ENCODE results near the gene WNT6. TPM values are rescaled to one million over a fixed set of nuclear protein-coding genes. Genes with fewer than 3 reads are reported as not detected.

The WNT6 gene
- total RNA-seq, 1 experiment from 2014 or later: 1.4 TPM

- no peaks in the 10 kb centered on the region for H3K9me3 ChIP-seq (ENCODE audit: control insufficient read depth in 1 of 2, insufficient read depth in 1 of 2, low read depth in 1 of 2, low read length in 2 of 2)
- H3K4me3 ChIP-seq (replicated peaks in 1 of 2; ENCODE audit: low read depth in 1 of 2, low read length in 2 of 2): peak overlapping the region; percentile 36 to 49
- H3K9me2 ChIP-seq (ENCODE audit: insufficient read depth): no peaks in the 10 kb centered on the region
- peak overlapping the region; percentile 44 for H3K27ac ChIP-seq (ENCODE audit: low read depth, low read length)
- intact Hi-C loops (cut with micrococcal nuclease): no loop called here
- BruUV-seq (replicated peaks): TSS peak; percentile 78
- peak overlapping the region; percentile 62 for H3K9ac ChIP-seq (ENCODE audit: low read length)
- ChIA-PET POLR2A (interaction anchor here (1.0 to 1.2 kb wide), 2 partner anchors 11 to 93 kb away, joined by 4 to 6 read pairs; no protein-coding TSS in a partner anchor), CTCF (interaction anchor here (0.8 to 6.0 kb wide), 5 partner anchors 11 to 121 kb away, joined by 3 to 53 read pairs (median 3); no protein-coding TSS in a partner anchor), RAD21 (ENCODE audit: low non-redundant PET in 1 of 2, low total read pairs in 2 of 2, uncharacterized antibody in 2 of 2, unreplicated experiment in 2 of 2) (no interaction called here)
- H3K36me3 ChIP-seq (ENCODE audit: control insufficient read depth in 1 of 2, insufficient read depth in 2 of 2, low read length in 2 of 2): no peaks in the 10 kb centered on the region
- no peaks in the 10 kb centered on the region for H3K79me2 ChIP-seq (ENCODE audit: insufficient read depth, low read length)
- TF ChIP-seq JUND (IDR thresholded peaks at IDR 0.05) (no peak), CTCF (IDR thresholded peaks at IDR 0.05 in 2 of 3, conservative IDR thresholded peaks at IDR 0.05 in 1 of 3; ENCODE audit: borderline replicate concordance in 1 of 3, insufficient read depth in 1 of 3, low read depth in 2 of 3, low read length in 2 of 3) (no peak), EGR1 (IDR thresholded peaks at IDR 0.05; ENCODE audit: low read depth) (no peak; the same call in 1 of the 2 replicates), FOSL1 (IDR thresholded peaks at IDR 0.05; ENCODE audit: low read depth) (no peak), SIN3A (IDR thresholded peaks at IDR 0.05; ENCODE audit: low read depth) (no peak), ZFX (IDR thresholded peaks at IDR 0.05) (no peak), SRF (IDR thresholded peaks at IDR 0.05; ENCODE audit: low read depth) (no peak), EZH2 (IDR thresholded peaks at IDR 0.05) (no peak), POLR2A (IDR thresholded peaks at IDR 0.05; ENCODE audit: borderline replicate concordance, extremely low read depth, insufficient read depth, insufficient read length) (peak; percentile 21), TCF7L2 (IDR thresholded peaks at IDR 0.05; ENCODE audit: borderline replicate concordance, extremely low read depth, insufficient read depth, insufficient read length) (peak; percentile 98), POLR2AphosphoS5 (IDR thresholded peaks at IDR 0.05; ENCODE audit: low read depth, low read length) (peak; percentile 72), RAD21 (IDR thresholded peaks at IDR 0.05; ENCODE audit: low read depth) (no peak), SP1 (IDR thresholded peaks at IDR 0.05; ENCODE audit: low read depth) (peak; percentile 56)
- TF ChIP-seq, protein P1, sequence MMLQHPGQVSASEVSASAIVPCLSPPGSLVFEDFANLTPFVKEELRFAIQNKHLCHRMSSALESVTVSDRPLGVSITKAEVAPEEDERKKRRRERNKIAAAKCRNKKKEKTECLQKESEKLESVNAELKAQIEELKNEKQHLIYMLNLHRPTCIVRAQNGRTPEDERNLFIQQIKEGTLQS (IDR thresholded peaks at IDR 0.05): no peak
- TF ChIP-seq, protein P2, sequence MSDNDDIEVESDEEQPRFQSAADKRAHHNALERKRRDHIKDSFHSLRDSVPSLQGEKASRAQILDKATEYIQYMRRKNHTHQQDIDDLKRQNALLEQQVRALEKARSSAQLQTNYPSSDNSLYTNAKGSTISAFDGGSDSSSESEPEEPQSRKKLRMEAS (IDR thresholded peaks at IDR 0.05): peak; percentile 75
- TF ChIP-seq, protein P3, sequence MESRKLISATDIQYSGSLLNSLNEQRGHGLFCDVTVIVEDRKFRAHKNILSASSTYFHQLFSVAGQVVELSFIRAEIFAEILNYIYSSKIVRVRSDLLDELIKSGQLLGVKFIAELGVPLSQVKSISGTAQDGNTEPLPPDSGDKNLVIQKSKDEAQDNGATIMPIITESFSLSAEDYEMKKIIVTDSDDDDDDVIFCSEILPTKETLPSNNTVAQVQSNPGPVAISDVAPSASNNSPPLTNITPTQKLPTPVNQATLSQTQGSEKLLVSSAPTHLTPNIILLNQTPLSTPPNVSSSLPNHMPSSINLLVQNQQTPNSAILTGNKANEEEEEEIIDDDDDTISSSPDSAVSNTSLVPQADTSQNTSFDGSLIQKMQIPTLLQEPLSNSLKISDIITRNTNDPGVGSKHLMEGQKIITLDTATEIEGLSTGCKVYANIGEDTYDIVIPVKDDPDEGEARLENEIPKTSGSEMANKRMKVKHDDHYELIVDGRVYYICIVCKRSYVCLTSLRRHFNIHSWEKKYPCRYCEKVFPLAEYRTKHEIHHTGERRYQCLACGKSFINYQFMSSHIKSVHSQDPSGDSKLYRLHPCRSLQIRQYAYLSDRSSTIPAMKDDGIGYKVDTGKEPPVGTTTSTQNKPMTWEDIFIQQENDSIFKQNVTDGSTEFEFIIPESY (IDR thresholded peaks at IDR 0.05; ENCODE audit: extremely low read depth, insufficient replicate concordance, low read length): peak; percentile 96
- peaks cover 7 to 17% of the 10 kb centered on the region in 2 experiments for H3K4me1 ChIP-seq (ENCODE audit: control insufficient read depth in 1 of 2, insufficient read depth in 2 of 2, low read length in 2 of 2)
- H4K20me1 ChIP-seq (ENCODE audit: insufficient read depth): no peaks in the 10 kb centered on the region
- ATAC-seq: peak; percentile 96
- peak overlapping the region; percentile 34 for H2AFZ ChIP-seq (ENCODE audit: low read depth, low read length, poor library complexity, severe bottlenecking)
- peak overlapping the region; percentile 83 for H3K4me2 ChIP-seq (ENCODE audit: low read length)
- no peaks in the 10 kb centered on the region for H3K27me3 ChIP-seq (ENCODE audit: insufficient read depth, low read length)
- peak; percentile 78 for DNase-seq (ENCODE audit: low read depth, low spot score)
These were observed 49.4 kb downstream of the WNT6 start for GRCh38 chr2:218908721-218909619.

All from HCT116 (cell line).